K562 (cell line): ENCODE data around the gene HACE1. TPM values are rescaled to one million over a fixed set of nuclear protein-coding genes. Genes with fewer than 3 reads are reported as not detected.

Source experiments
- ATAC-seq: fragments of 200-7000 bp; cut with Tn5 transposase; 3 replicates; pipeline ENCODE4 v1.9.1; 2020; ENCODE audit warnings: moderate library complexity
- BruUV-seq: library from RNA; stranded (reverse); fragments of 400-500 nt; replicated peaks from 2 replicates; lab custom pipeline; 2021; lab: Mats Ljungman, UMichigan
- CTCF ChIA-PET: fragments of 300-600 bp; formaldehyde crosslinking; extraction: SDS; loops from one replicate; lab custom pipeline; 2021; ENCODE audit warnings: low intra/inter-chr PET ratio; lab: Yijun Ruan, JAX
- POLR2A ChIA-PET: fragments of 300-600, 350-650 bp; sonication (Branson Sonifier 250); formaldehyde crosslinking; extraction: SDS; loops from one replicate; lab custom pipeline; 2021; ENCODE audit warnings: antibody characterized with exemption, inconsistent platforms; lab: Yijun Ruan, JAX
- DNase-seq, 4 experiments: peaks; one replicate each; pipeline versions ENCODE4 v3.0.0 to v3.0.0-alpha.2; 2011 to 2018; ENCODE audit warnings: low spot score in 3 of 4, mixed read lengths in 3 of 4; ENCODE audit errors: extremely low read depth in 1 of 4
- FAIRE-seq: peaks from 2 replicates; lab custom pipeline; 2011; peaks lifted over from hg19 to GRCh38; lab: Jason Lieb, UNC
- H2AFZ ChIP-seq: 2 replicates; pipeline ENCODE4 v1.6.0; 2011; ENCODE audit warnings: low read depth, low read length, control low read depth, inconsistent platforms
- H3K27ac ChIP-seq: fragments of 200-600 bp; 3 replicates; pipeline ENCODE4 v1.8.0; 2011; ENCODE audit warnings: low read depth, mild to moderate bottlenecking, control low read depth, inconsistent platforms, low read length, moderate library complexity, mixed read lengths; ENCODE audit errors: extremely low read depth
- H3K27me3 ChIP-seq, 2 experiments: fragments of 300-600 bp in 1 of 2; 2 replicates in 1 of 2; 3 replicates in 1 of 2; pipeline versions ENCODE4 v1.6.0 to v1.8.0; 2011; ENCODE audit warnings: inconsistent platforms in 2 of 2, low read length in 2 of 2, mild to moderate bottlenecking in 1 of 2, mixed read lengths in 1 of 2, moderate library complexity in 1 of 2; ENCODE audit not compliant: control insufficient read depth in 2 of 2, insufficient read depth in 2 of 2
- H3K36me3 ChIP-seq: fragments of 300-600 bp; 3 replicates; pipeline ENCODE4 v1.8.0; 2011; ENCODE audit warnings: mild to moderate bottlenecking, low read length, inconsistent platforms; ENCODE audit not compliant: control insufficient read depth, insufficient read depth
- H3K4me1 ChIP-seq, 2 experiments: fragments of 200-600 bp in 1 of 2; replicated peaks in 1 of 2; 2 replicates in 1 of 2; 3 replicates in 1 of 2; pipeline versions ENCODE4 v1.5.1 to v1.8.0; 2011; ENCODE audit warnings: inconsistent platforms in 2 of 2, low read length in 2 of 2, mild to moderate bottlenecking in 1 of 2, mixed read lengths in 1 of 2, moderate library complexity in 1 of 2; ENCODE audit not compliant: control insufficient read depth in 2 of 2, insufficient read depth in 2 of 2
- H3K4me2 ChIP-seq: 2 replicates; pipeline ENCODE4 v1.6.1; 2011; ENCODE audit warnings: low read length, control low read depth, inconsistent platforms, mixed read lengths; ENCODE audit not compliant: insufficient read depth
- H3K4me3 ChIP-seq: fragments of 200-600 bp; sonication (generic), shearing (Covaris generic); 2 replicates; pipeline ENCODE4 v1.5.1; 2016; ENCODE audit warnings: control low read depth, inconsistent platforms
- H3K79me2 ChIP-seq: fragments of 200-600 bp; 3 replicates; pipeline ENCODE4 v1.8.0; 2011; ENCODE audit warnings: low read length, inconsistent platforms; ENCODE audit not compliant: control insufficient read depth, insufficient read depth
- H3K9ac ChIP-seq, 2 experiments: 2 replicates each; pipeline versions ENCODE4 v1.6.0 to v1.6.1; 2011; ENCODE audit warnings: low read depth in 2 of 2, low read length in 2 of 2, control low read depth in 1 of 2, inconsistent platforms in 1 of 2, mild to moderate bottlenecking in 1 of 2, mixed read lengths in 1 of 2; ENCODE audit not compliant: insufficient read depth in 1 of 2
- H3K9me1 ChIP-seq: one replicate; pipeline ENCODE4 v1.6.0; 2011; ENCODE audit warnings: inconsistent platforms, mild to moderate bottlenecking, low read length, moderate library complexity; ENCODE audit not compliant: control insufficient read depth, insufficient read depth
- H3K9me3 ChIP-seq: replicated peaks from 2 replicates; pipeline ENCODE4 v1.5.1; 2011; ENCODE audit warnings: low read depth, low read length, inconsistent platforms; ENCODE audit not compliant: control insufficient read depth, insufficient read depth
- H4K20me1 ChIP-seq: replicated peaks from 2 replicates; pipeline ENCODE4 v1.6.1; 2011; ENCODE audit warnings: low read length, inconsistent platforms, mixed read lengths; ENCODE audit not compliant: control insufficient read depth, insufficient read depth
- HMGN3 ChIP-seq: IDR thresholded peaks from 2 replicates; pipeline ENCODE4 v1.6.1; 2011; ENCODE audit warnings: borderline replicate concordance, low read depth, mild to moderate bottlenecking, mixed read lengths, low read length; ENCODE audit not compliant: insufficient read length; ENCODE audit errors: extremely low read depth
- KLF6 ChIP-seq: fragments of 250-450 bp; sonication (Bioruptor Pico); IDR thresholded peaks from 2 replicates; pipeline ENCODE4 v1.4.0; 2020; ENCODE audit warnings: mild to moderate bottlenecking, moderate library complexity, borderline replicate concordance
- SAFB2 ChIP-seq: fragments of 200-400 bp; formaldehyde crosslinking; IDR thresholded peaks from 2 replicates; pipeline ENCODE4 v1.6.1; 2018; ENCODE audit warnings: borderline replicate concordance, low read length, low read depth, moderate library complexity; ENCODE audit not compliant: severe bottlenecking
- SMARCC2 ChIP-seq: fragments of 450-650 bp; IDR thresholded peaks from 2 replicates; pipeline ENCODE4 v1.6.1; 2017; ENCODE audit warnings: antibody characterized with exemption, moderate library complexity, mild to moderate bottlenecking, low read depth
- SP2 ChIP-seq: IDR thresholded peaks from 2 replicates; pipeline ENCODE4 v1.6.1; 2011; ENCODE audit warnings: mild to moderate bottlenecking, low read depth, low read length, moderate library complexity; ENCODE audit not compliant: poor library complexity, severe bottlenecking; ENCODE audit errors: extremely low read depth
- SREBF1 ChIP-seq: fragments of 150-350 bp; IDR thresholded peaks from 2 replicates; pipeline ENCODE4 v1.6.1; 2014; ENCODE audit warnings: antibody characterized with exemption, low read depth, low read length, borderline replicate concordance
- TSC22D4 ChIP-seq: fragments of 450-650 bp; IDR thresholded peaks from 2 replicates; pipeline ENCODE4 v1.6.1; 2016; ENCODE audit warnings: missing genetic modification characterization, missing biosample characterization, control low read depth
- ZFPM2 ChIP-seq: fragments of 250-450 bp; sonication (Bioruptor Pico); IDR thresholded peaks from 2 replicates; pipeline ENCODE4 v1.5.1; 2022; ENCODE audit warnings: mild to moderate bottlenecking
- ZFX ChIP-seq: sonication (generic); formaldehyde crosslinking; IDR thresholded peaks from 2 replicates; pipeline ENCODE4 v1.8.0; 2022; ENCODE audit warnings: mild to moderate bottlenecking, missing genetic modification reagents, moderate library complexity
- ZNF197 ChIP-seq: fragments of 200-800 bp; sonication (Bioruptor generic); IDR thresholded peaks from 2 replicates; pipeline ENCODE4 v1.6.1; 2016; ENCODE audit warnings: low read depth, missing genetic modification characterization, missing compliant biosample characterization
- ZNF780A ChIP-seq: fragments of 250-450 bp; sonication (Bioruptor Pico); IDR thresholded peaks from 2 replicates; pipeline ENCODE4 v1.5.0; 2021; ENCODE audit warnings: mild to moderate bottlenecking
- ZNF79 ChIP-seq: fragments of 250-450 bp; sonication (Bioruptor Pico); IDR thresholded peaks from 2 replicates; pipeline ENCODE4 v1.4.0; 2020; ENCODE audit warnings: low read depth, mild to moderate bottlenecking, moderate library complexity
- WGBS: fragments of 100-300 bp; shearing (Covaris generic); methylation state at CpG from one replicate; pipeline ENCODE4 v1.1.6; 2016; ENCODE audit warnings: low coverage, mixed read lengths; ENCODE audit not compliant: insufficient coverage; ENCODE audit errors: missing lambda C conversion rate; 5-methylcytosine and 5-hydroxymethylcytosine counted together
- in situ Hi-C: fragments of 300-500 bp; cut with MboI; formaldehyde crosslinking; loops from 4 replicates; pipeline ENCODE4 v1.15.0; 2018; ENCODE audit warnings: inconsistent platforms, mixed read lengths
- intact Hi-C: fragments of 100-400 bp; cut with micrococcal nuclease; formaldehyde crosslinking; loops from 2 replicates; pipeline ENCODE4 v1.14.2; 2022
- polyA plus RNA-seq, 8 experiments: library from polyadenylated mRNA; depleted of rRNA in 4 of 8; stranded (reverse) in 5 of 8; unstranded in 3 of 8; fragments of >200 nt; fragmentation: Nextera tagmentation in 2 of 8; fragmentation: Illumina TruSeq in 1 of 8; extraction: Ambion mirVana in 2 of 8; extraction: Trizol in 1 of 8; gene quantifications; 2 replicates each; pipeline versions ENCODE4 v1.2.1 to v1.2.3, GENCODE V29; 2011 to 2014; ENCODE audit warnings: inconsistent platforms in 1 of 8, missing spikeins in 1 of 8
- total RNA-seq, 7 experiments: library from RNA; depleted of rRNA in 6 of 7; stranded (reverse); fragments of >200 nt in 6 of 7; fragmentation: Illumina TruSeq in 2 of 7; extraction: Trizol in 2 of 7; gene quantifications; 2 replicates each; pipeline versions ENCODE4 v1.2.1 to v1.2.3, GENCODE V29; 2011 to 2021; ENCODE audit warnings: low replicate concordance in 1 of 7
- TF ChIP-seq, protein P1 (sequence below): fragments of 450-650 bp; IDR thresholded peaks from 2 replicates; pipeline ENCODE4 v1.6.1; 2017; ENCODE audit warnings: mild to moderate bottlenecking, moderate library complexity
- TF ChIP-seq, protein P2 (sequence below), 2 experiments: IDR thresholded peaks in 1 of 2; conservative IDR thresholded peaks in 1 of 2; 2 replicates each; pipeline ENCODE4 v1.6.1; 2016; ENCODE audit warnings: low read depth in 2 of 2, mild to moderate bottlenecking in 1 of 2, missing compliant biosample characterization in 1 of 2, missing genetic modification characterization in 1 of 2, moderate library complexity in 1 of 2
- TF ChIP-seq, protein P3 (sequence below), 2 experiments: IDR thresholded peaks; 2 replicates each; pipeline ENCODE4 v1.6.1; 2011; ENCODE audit warnings: borderline replicate concordance in 1 of 2, control low read depth in 1 of 2, low read depth in 1 of 2, low read length in 1 of 2, mild to moderate bottlenecking in 1 of 2, mixed read lengths in 1 of 2, moderate library complexity in 1 of 2; ENCODE audit not compliant: insufficient read depth in 1 of 2, insufficient read length in 1 of 2, poor library complexity in 1 of 2, severe bottlenecking in 1 of 2; ENCODE audit errors: extremely low read depth in 1 of 2

HACE1 gene
- total and polyA plus RNA-seq, 9 of the 15 experiments (the other 6 are each of a cell fraction or from before 2014, with no cell fraction given) = 3.6 to 19.9 (median 9.1) TPM

- TF ChIP-seq, protein P1, sequence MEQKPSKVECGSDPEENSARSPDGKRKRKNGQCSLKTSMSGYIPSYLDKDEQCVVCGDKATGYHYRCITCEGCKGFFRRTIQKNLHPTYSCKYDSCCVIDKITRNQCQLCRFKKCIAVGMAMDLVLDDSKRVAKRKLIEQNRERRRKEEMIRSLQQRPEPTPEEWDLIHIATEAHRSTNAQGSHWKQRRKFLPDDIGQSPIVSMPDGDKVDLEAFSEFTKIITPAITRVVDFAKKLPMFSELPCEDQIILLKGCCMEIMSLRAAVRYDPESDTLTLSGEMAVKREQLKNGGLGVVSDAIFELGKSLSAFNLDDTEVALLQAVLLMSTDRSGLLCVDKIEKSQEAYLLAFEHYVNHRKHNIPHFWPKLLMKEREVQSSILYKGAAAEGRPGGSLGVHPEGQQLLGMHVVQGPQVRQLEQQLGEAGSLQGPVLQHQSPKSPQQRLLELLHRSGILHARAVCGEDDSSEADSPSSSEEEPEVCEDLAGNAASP = no peak
- TF ChIP-seq ZNF780A (CRISPR knock-in tag) = no peak
- no peak for TF ChIP-seq ZFX (CRISPR knock-in tag)
Observed at GRCh38 chr6:104728448-104728847, 131.3 kb downstream of the HACE1 start (continued).

GRCh38 chr6:104718672-104719071 lies 141.0 kb downstream of the HACE1 start:
- Histone ChIP-seq H3K27ac (no peak overlapping the region), H3K9ac (no peak overlapping the region), H3K9me3 (no peaks in the 10 kb centered on the region), H3K4me1 (peaks cover 0 to 2% of the 10 kb centered on the region in 2 experiments; a peak in 1 of 5 replicates), H3K79me2 (no peaks in the 10 kb centered on the region), H2AFZ (no peak overlapping the region), H3K36me3 (no peaks in the 10 kb centered on the region), H3K9me1 (no peaks in the 10 kb centered on the region), H3K4me3 (no peak overlapping the region), H3K4me2 (no peak overlapping the region), H4K20me1 (no peaks in the 10 kb centered on the region), H3K27me3 (no peaks in the 10 kb centered on the region)
- DNase-seq = no peak
- WGBS = 100% methylated on average over 1 of the region's 1 CpG
- ATAC-seq = no peak
- FAIRE-seq = no peak
- in situ Hi-C loops = no loop called here
- CTCF ChIA-PET = no interaction called here
- intact Hi-C loops = no loop called here
- POLR2A ChIA-PET = no interaction called here
- BruUV-seq = no TSS peak
- TF ChIP-seq, protein P2, sequence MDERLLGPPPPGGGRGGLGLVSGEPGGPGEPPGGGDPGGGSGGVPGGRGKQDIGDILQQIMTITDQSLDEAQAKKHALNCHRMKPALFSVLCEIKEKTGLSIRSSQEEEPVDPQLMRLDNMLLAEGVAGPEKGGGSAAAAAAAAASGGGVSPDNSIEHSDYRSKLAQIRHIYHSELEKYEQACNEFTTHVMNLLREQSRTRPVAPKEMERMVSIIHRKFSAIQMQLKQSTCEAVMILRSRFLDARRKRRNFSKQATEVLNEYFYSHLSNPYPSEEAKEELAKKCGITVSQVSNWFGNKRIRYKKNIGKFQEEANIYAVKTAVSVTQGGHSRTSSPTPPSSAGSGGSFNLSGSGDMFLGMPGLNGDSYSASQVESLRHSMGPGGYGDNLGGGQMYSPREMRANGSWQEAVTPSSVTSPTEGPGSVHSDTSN (CRISPR knock-in tag; IDR thresholded peaks at IDR 0.05; ENCODE audit: low read depth) = no peak
- TF ChIP-seq, protein P2 (tag; conservative IDR thresholded peaks at IDR 0.05; ENCODE audit: low read depth) = no peak
- TF ChIP-seq KLF6 (CRISPR knock-in tag) (no peak), SREBF1 (no peak), ZNF197 (CRISPR knock-in tag) (no peak), ZFPM2 (CRISPR knock-in tag) (no peak), HMGN3 (no peak), SMARCC2 (no peak), SP2 (no peak), TSC22D4 (tag) (no peak), ZNF79 (CRISPR knock-in tag) (no peak), SAFB2 (no peak)
- TF ChIP-seq, protein P3, sequence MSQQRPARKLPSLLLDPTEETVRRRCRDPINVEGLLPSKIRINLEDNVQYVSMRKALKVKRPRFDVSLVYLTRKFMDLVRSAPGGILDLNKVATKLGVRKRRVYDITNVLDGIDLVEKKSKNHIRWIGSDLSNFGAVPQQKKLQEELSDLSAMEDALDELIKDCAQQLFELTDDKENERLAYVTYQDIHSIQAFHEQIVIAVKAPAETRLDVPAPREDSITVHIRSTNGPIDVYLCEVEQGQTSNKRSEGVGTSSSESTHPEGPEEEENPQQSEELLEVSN (IDR thresholded peaks at IDR 0.05; ENCODE audit: borderline replicate concordance in 1 of 2, extremely low read depth in 1 of 2, insufficient read depth in 1 of 2, insufficient read length in 1 of 2, low read depth in 1 of 2, low read length in 1 of 2, poor library complexity in 1 of 2, severe bottlenecking in 1 of 2) = no peak
